ENCODE measurements around the gene OR9Q1. TPM values are rescaled to one million over a fixed set of nuclear protein-coding genes. Genes with fewer than 3 reads are reported as not detected.

OR9Q1 gene
- total and polyA plus RNA-seq, 2 of the 4 experiments (the other 2 are of a cell fraction): not detected

DNA sequence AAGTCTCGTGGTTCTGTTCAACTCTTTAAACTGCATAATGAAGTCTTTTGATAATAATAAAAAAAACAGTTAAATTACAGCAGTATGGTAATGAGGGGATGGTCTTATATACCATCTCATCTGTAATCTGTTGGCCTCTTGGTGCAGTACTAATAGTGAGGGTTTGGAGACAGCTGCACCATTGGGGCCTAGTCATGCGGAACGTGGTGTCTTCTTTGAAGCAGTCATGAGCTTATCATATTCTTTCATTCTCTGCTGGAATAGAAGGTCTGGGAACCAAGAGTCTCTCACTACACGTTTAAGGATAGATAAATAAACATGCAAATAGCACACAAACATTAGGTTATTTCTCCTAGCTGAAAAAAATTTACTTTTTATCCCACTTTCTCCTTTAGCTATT is 40.9 kb upstream of the OR9Q1 start:
- TF ChIP-seq BHLHE40 (IDR thresholded peaks at IDR 0.05; ENCODE audit: low read depth, low read length) (no peak), CHD1 (IDR thresholded peaks at IDR 0.05; ENCODE audit: low read depth, low read length) (no peak), RFX5 (IDR thresholded peaks at IDR 0.05; ENCODE audit: low read depth, low read length) (no peak), CEBPB (IDR thresholded peaks at IDR 0.05; ENCODE audit: low read depth, low read length) (no peak), SMC3 (IDR thresholded peaks at IDR 0.05; ENCODE audit: low read depth, low read length) (no peak), CTCF (conservative IDR thresholded peaks at IDR 0.05; ENCODE audit: low read depth, low read length) (no peak), POLR2A (IDR thresholded peaks at IDR 0.05; ENCODE audit: low read depth, low read length) (no peak), MXI1 (IDR thresholded peaks at IDR 0.05; ENCODE audit: borderline replicate concordance, low read depth, low read length) (no peak), NFE2L2 (IDR thresholded peaks at IDR 0.05; ENCODE audit: low read depth, low read length) (no peak), MAFK (IDR thresholded peaks at IDR 0.05; ENCODE audit: low read depth, low read length) (no peak)
- no peak overlapping the region for H2AFZ ChIP-seq (replicated peaks; ENCODE audit: low read length, poor library complexity)
- no peak overlapping the region for H3K27ac ChIP-seq (ENCODE audit: insufficient read depth, low read length)
- H3K56ac ChIP-seq (ENCODE audit: extremely low read depth, insufficient read depth, low read length): no peak overlapping the region
- dilution Hi-C loops (cut with HindIII; ENCODE audit: low sequenced_read_pairs, unreplicated experiment): no loop called here
- H2AK5ac ChIP-seq (ENCODE audit: low read depth, low read length): no peak overlapping the region
- ATAC-seq (ENCODE audit: low read depth) (no peak), DNase-seq (no peak)
- no peak overlapping the region for H2BK15ac ChIP-seq (ENCODE audit: low read depth, low read length)
- no peak overlapping the region for H3K4ac ChIP-seq (ENCODE audit: low read depth, low read length)
- H3K23ac ChIP-seq (ENCODE audit: low read depth, low read length): no peak overlapping the region
- H3K4me1 ChIP-seq (ENCODE audit: control insufficient read depth, insufficient read depth, low read length): peaks cover 2% of the 10 kb centered on the region; the same call in 1 of the 2 replicates
- no CpG with 5 or more reads among the region's 4 CpGs for WGBS, 2 experiments (ENCODE audit: extremely low coverage in 2 of 2, insufficient read length in 1 of 2)
- no peak overlapping the region for H2BK20ac ChIP-seq (ENCODE audit: low read depth, low read length)
- no peaks in the 10 kb centered on the region for H3K27me3 ChIP-seq (ENCODE audit: control insufficient read depth, insufficient read depth, low read length)
- H2BK120ac ChIP-seq (ENCODE audit: low read depth, low read length): no peak overlapping the region
- no peak overlapping the region for H3K18ac ChIP-seq (ENCODE audit: low read depth, low read length)
- H2AK9ac ChIP-seq (replicated peaks; ENCODE audit: low read depth, low read length, poor library complexity): no peak overlapping the region
- no TSS peak for BruUV-seq (replicated peaks)
- intact Hi-C loops (cut with micrococcal nuclease): no loop called here
- no peak overlapping the region for H4K8ac ChIP-seq (ENCODE audit: low read depth in 2 of 2, low read length in 2 of 2)
- in situ Hi-C loops (cut with MboI; ENCODE audit: low sequenced_read_pairs): no loop called here
- H4K20me1 ChIP-seq (ENCODE audit: insufficient read depth, low read length): no peaks in the 10 kb centered on the region
- no peak overlapping the region for H3K9ac ChIP-seq (ENCODE audit: low read depth, low read length)
- H3K9me1 ChIP-seq (ENCODE audit: insufficient read depth, low read length): no peaks in the 10 kb centered on the region
- POLR2A ChIA-PET (ENCODE audit: unreplicated experiment): no interaction called here
- no peak overlapping the region for H3K14ac ChIP-seq (replicated peaks; ENCODE audit: low read depth, low read length)
- H3K4me2 ChIP-seq (ENCODE audit: low read depth, low read length): no peak overlapping the region
- H4K5ac ChIP-seq (ENCODE audit: low read depth, low read length): no peak overlapping the region
- no peak overlapping the region for H3K4me3 ChIP-seq (ENCODE audit: insufficient read depth, low read depth, low read length)
- no peaks in the 10 kb centered on the region for H3K9me3 ChIP-seq (ENCODE audit: control insufficient read depth, insufficient read depth, low read length)
- no peak overlapping the region for H4K91ac ChIP-seq (ENCODE audit: insufficient read depth, low read depth, low read length)
- H3K79me1 ChIP-seq (ENCODE audit: low read depth in 1 of 2, low read length in 2 of 2): no peaks in the 10 kb centered on the region
- CTCF ChIA-PET: interaction anchor here (0.7 kb wide), 1 partner anchor 10 kb away, joined by 3 read pairs; no protein-coding TSS in a partner anchor
- no peak overlapping the region for H2BK5ac ChIP-seq (ENCODE audit: low read depth, low read length, poor library complexity, severe bottlenecking)
- H3K36me3 ChIP-seq (ENCODE audit: control insufficient read depth, insufficient read depth, low read length): no peaks in the 10 kb centered on the region
